ENCODE results near the gene GBP7. TPM values are rescaled to one million over a fixed set of nuclear protein-coding genes. Genes with fewer than 3 reads are reported as not detected.

GBP7 gene
- total and polyA plus RNA-seq, 10 of the 15 experiments (the other 5 are each of a cell fraction or from before 2014, with no cell fraction given): not detected

GRCh38 chr1:89104687-89105086 lies 71.1 kb downstream of the GBP7 start (continued):
- TF ChIP-seq KLF5 (IDR thresholded peaks at IDR 0.05; ENCODE audit: partially characterized antibody) (no peak), SPI1 (IDR thresholded peaks at IDR 0.05; ENCODE audit: borderline replicate concordance, insufficient read depth, low read depth, low read length) (no peak), IKZF2 (IDR thresholded peaks at IDR 0.05) (no peak), SMC3 (IDR thresholded peaks at IDR 0.05; ENCODE audit: borderline replicate concordance, low read length) (no peak), CREB1 (IDR thresholded peaks at IDR 0.05; ENCODE audit: low read depth) (no peak), ESRRA (IDR thresholded peaks at IDR 0.05; ENCODE audit: low read length) (no peak)

GRCh38 chr1:89104147-89104546 lies 71.7 kb downstream of the GBP7 start:
- ChIA-PET SMC1A (ENCODE audit: uncharacterized antibody, unreplicated experiment) (interaction anchor here (0.6 to 1.5 kb wide), 2 partner anchors 254 to 837 kb away, joined by 3 to 7 read pairs; no protein-coding TSS in a partner anchor), CTCF (no interaction called here), POLR2A (no interaction called here), RAD21 (ENCODE audit: unreplicated experiment) (no interaction called here)
- Histone ChIP-seq H3K27me3 (replicated peaks in 1 of 2; ENCODE audit: control insufficient read depth in 2 of 2, insufficient read depth in 2 of 2, low read length in 1 of 2) (no peaks in the 10 kb centered on the region), H3K4me1 (ENCODE audit: control insufficient read depth, insufficient read depth, low read length) (no peaks in the 10 kb centered on the region), H3K9ac (ENCODE audit: control insufficient read depth, insufficient read depth, low read length) (no peak overlapping the region), H3K4me2 (ENCODE audit: control insufficient read depth, insufficient read depth) (no peak overlapping the region), H3K9me3 (replicated peaks; ENCODE audit: control insufficient read depth, insufficient read depth, low read length) (no peaks in the 10 kb centered on the region), H3K4me3 (no peak overlapping the region), H3K79me2 (ENCODE audit: control insufficient read depth, insufficient read depth, low read length) (no peaks in the 10 kb centered on the region), H4K20me1 (ENCODE audit: control insufficient read depth, insufficient read depth) (no peaks in the 10 kb centered on the region), H2AFZ (ENCODE audit: control insufficient read depth, low read depth, low read length) (no peak overlapping the region), H3K36me3 (ENCODE audit: control insufficient read depth in 2 of 2, insufficient read depth in 2 of 2, low read length in 1 of 2) (no peaks in the 10 kb centered on the region), H3K27ac (ENCODE audit: control insufficient read depth, insufficient read depth) (no peak overlapping the region)
- BruUV-seq (replicated peaks): no TSS peak
- no peak for FAIRE-seq
- WGBS (ENCODE audit: insufficient coverage, insufficient replicate concordance, low lambda C conversion rate, missing lambda C conversion rate): 52% methylated on average over 2 of the region's 2 CpGs
- TF ChIP-seq KLF5 (IDR thresholded peaks at IDR 0.05; ENCODE audit: partially characterized antibody) (no peak), TCF7 (IDR thresholded peaks at IDR 0.05; ENCODE audit: borderline replicate concordance) (no peak), ZSCAN29 (IDR thresholded peaks at IDR 0.05) (no peak), BMI1 (IDR thresholded peaks at IDR 0.05; ENCODE audit: borderline replicate concordance) (no peak)
- DNase-seq (ENCODE audit: low read depth, low spot score): no peak
- in situ Hi-C loops (cut with MboI) (no loop called here), intact Hi-C loops (cut with micrococcal nuclease; ENCODE audit: unreplicated experiment) (no loop called here)
- no peak for ATAC-seq

Measured in GM12878 (cell line).